Right forelimb (tissue), 1 donor: ENCODE measurements around the gene MTCL1.

ENCODE experiments used
- DNase-seq: peaks from one replicate; pipeline ENCODE4 v3.0.0-alpha.2; 2018

The MTCL1 gene

GRCh38 chr18:8795586-8796325 is 90.4 kb downstream of the MTCL1 start:
- no peak for DNase-seq

GRCh38 chr18:8797206-8797605 is 91.8 kb downstream of the MTCL1 start:
- DNase-seq = no peak

GRCh38 chr18:8799001-8799400 is 93.6 kb downstream of the MTCL1 start:
- DNase-seq = peak; percentile 61

- DNase-seq = peak; percentile 72
Measured at GRCh38 chr18:8799596-8800441, 94.5 kb downstream of the MTCL1 start.

GRCh38 chr18:8800445-8800844 is 95.1 kb downstream of the MTCL1 start:
- DNase-seq = no peak

GRCh38 chr18:8800876-8801262 is 95.5 kb downstream of the MTCL1 start:
- DNase-seq = no peak

GRCh38 chr18:8801263-8801901 is 96.0 kb downstream of the MTCL1 start:
- DNase-seq = no peak

- no peak for DNase-seq
Measured at GRCh38 chr18:8802017-8802672, 96.8 kb downstream of the MTCL1 start.

GRCh38 chr18:8803063-8803795 is 97.9 kb downstream of the MTCL1 start:
- no peak for DNase-seq

GRCh38 chr18:8803957-8804356 is 98.6 kb downstream of the MTCL1 start:
- DNase-seq = no peak

GRCh38 chr18:8805552-8805951 is 100.2 kb downstream of the MTCL1 start:
- DNase-seq = no peak

- no peak for DNase-seq
Measured at GRCh38 chr18:8806100-8806797, 100.9 kb downstream of the MTCL1 start.

GRCh38 chr18:8806798-8807487 is 101.6 kb downstream of the MTCL1 start:
- DNase-seq = no peak

- no peak for DNase-seq
Measured at GRCh38 chr18:8807488-8807805, 102.1 kb downstream of the MTCL1 start.

GRCh38 chr18:8808001-8808400 is 102.6 kb downstream of the MTCL1 start:
- DNase-seq = no peak

- no peak for DNase-seq
Measured at GRCh38 chr18:8809514-8809913, 104.2 kb downstream of the MTCL1 start.

- DNase-seq = no peak
Measured at GRCh38 chr18:8810157-8810556, 104.8 kb downstream of the MTCL1 start.

GRCh38 chr18:8811115-8811514 is 105.8 kb downstream of the MTCL1 start:
- no peak for DNase-seq

GRCh38 chr18:8812631-8813030 is 107.3 kb downstream of the MTCL1 start:
- DNase-seq = no peak

GRCh38 chr18:8813611-8814010 is 108.3 kb downstream of the MTCL1 start:
- no peak for DNase-seq

GRCh38 chr18:8814206-8814605 is 108.8 kb downstream of the MTCL1 start:
- DNase-seq = no peak
